Endothelial cell of umbilical vein (primary cell): ENCODE results near the gene C7orf33. TPM values are rescaled to one million over a fixed set of nuclear protein-coding genes. Genes with fewer than 3 reads are reported as not detected.

Experiments used
- BruUV-seq: library from RNA; stranded (reverse); fragments of 400-500 nt; replicated peaks from 2 replicates; lab custom pipeline; 2021; lab: Mats Ljungman, UMichigan
- CTCF ChIA-PET: fragments of 300-600, 350-600 bp; sonication (Branson Sonifier 250); formaldehyde crosslinking; loops from one replicate; lab custom pipeline; 2021; ENCODE audit warnings: antibody characterized with exemption, inconsistent platforms; lab: Charles Lee
- POLR2A ChIA-PET: fragments of 300-600, 350-600 bp; sonication (Branson Sonifier 250); formaldehyde crosslinking; loops from one replicate; lab custom pipeline; 2021; ENCODE audit warnings: antibody characterized with exemption, inconsistent platforms; lab: Charles Lee
- DNase-seq: peaks from one replicate; pipeline ENCODE4 v3.0.0-alpha.2; 2011; ENCODE audit warnings: low read depth, low spot score
- FAIRE-seq: peaks from 2 replicates; lab custom pipeline; 2011; peaks lifted over from hg19 to GRCh38; lab: Jason Lieb, UNC
- H2AFZ ChIP-seq: 2 replicates; pipeline ENCODE4 v1.6.0; 2012; ENCODE audit warnings: low read depth, low read length, control low read depth, inconsistent platforms
- H3K27ac ChIP-seq: 2 replicates; pipeline ENCODE4 v1.5.1; 2011; ENCODE audit warnings: low read depth, mild to moderate bottlenecking, control low read depth, low read length, moderate library complexity; ENCODE audit not compliant: insufficient read depth
- H3K27me3 ChIP-seq, 2 experiments: 2 replicates each; pipeline versions ENCODE4 v1.6.0 to v1.6.1; 2011; ENCODE audit warnings: low read length in 2 of 2, mixed read lengths in 1 of 2; ENCODE audit not compliant: control insufficient read depth in 2 of 2, insufficient read depth in 2 of 2
- H3K36me3 ChIP-seq, 2 experiments: 2 replicates in 1 of 2; 3 replicates in 1 of 2; pipeline ENCODE4 v1.5.1; 2011; ENCODE audit warnings: low read length in 2 of 2, mild to moderate bottlenecking in 1 of 2, moderate library complexity in 1 of 2; ENCODE audit not compliant: control insufficient read depth in 2 of 2, insufficient read depth in 2 of 2; ENCODE audit errors: extremely low read depth in 1 of 2
- H3K4me1 ChIP-seq: 3 replicates; pipeline ENCODE4 v1.5.1; 2011; ENCODE audit warnings: mild to moderate bottlenecking, low read length; ENCODE audit not compliant: control insufficient read depth, insufficient read depth; ENCODE audit errors: extremely low read depth
- H3K4me2 ChIP-seq: 2 replicates; pipeline ENCODE4 v1.6.1; 2011; ENCODE audit warnings: low read length, control low read depth, mixed read lengths; ENCODE audit not compliant: insufficient read depth
- H3K4me3 ChIP-seq, 3 experiments: fragments of 200-600 bp in 1 of 3; sonication (generic), shearing (Covaris generic) in 1 of 3; replicated peaks in 1 of 3; 2 replicates each; pipeline ENCODE4 v1.5.1; 2011 to 2016; ENCODE audit warnings: control low read depth in 3 of 3, low read length in 3 of 3, mild to moderate bottlenecking in 2 of 3, inconsistent platforms in 1 of 3, low read depth in 1 of 3, moderate library complexity in 1 of 3; ENCODE audit not compliant: insufficient read depth in 1 of 3
- H3K79me2 ChIP-seq: 2 replicates; pipeline ENCODE4 v1.6.0; 2012; ENCODE audit warnings: low read length, inconsistent platforms; ENCODE audit not compliant: control insufficient read depth, insufficient read depth
- H3K9ac ChIP-seq: replicated peaks from 2 replicates; pipeline ENCODE3; 2011; ENCODE audit warnings: low read length, control low read depth; ENCODE audit not compliant: insufficient read depth; ENCODE audit errors: extremely low read depth
- H3K9me1 ChIP-seq: replicated peaks from 3 replicates; pipeline ENCODE4 v1.6.0; 2011; ENCODE audit warnings: mild to moderate bottlenecking, low read length; ENCODE audit not compliant: control insufficient read depth, insufficient read depth; ENCODE audit errors: extremely low read depth
- H3K9me3 ChIP-seq: replicated peaks from 2 replicates; pipeline ENCODE4 v1.5.1; 2012; ENCODE audit warnings: low read length, inconsistent platforms; ENCODE audit not compliant: control insufficient read depth, insufficient read depth
- H4K20me1 ChIP-seq: replicated peaks from 2 replicates; pipeline ENCODE3; 2011; ENCODE audit warnings: mild to moderate bottlenecking, low read length; ENCODE audit not compliant: control insufficient read depth, insufficient read depth; ENCODE audit errors: extremely low read depth
- EZH2 ChIP-seq: IDR thresholded peaks from 2 replicates; pipeline ENCODE4 v1.6.1; 2012; ENCODE audit warnings: borderline replicate concordance, low read depth, mild to moderate bottlenecking, moderate library complexity, low read length, inconsistent platforms; ENCODE audit not compliant: severe bottlenecking
- FOS ChIP-seq: IDR thresholded peaks from 2 replicates; pipeline ENCODE4 v1.6.1; 2011; ENCODE audit warnings: mild to moderate bottlenecking, low read length, moderate library complexity, borderline replicate concordance; ENCODE audit not compliant: insufficient read depth
- GATA2 ChIP-seq: IDR thresholded peaks from 2 replicates; pipeline ENCODE4 v1.7.0; 2011; ENCODE audit warnings: low read depth, mild to moderate bottlenecking, moderate library complexity, mixed read lengths, low read length; ENCODE audit not compliant: insufficient read length, insufficient read depth
- JUN ChIP-seq: IDR thresholded peaks from 2 replicates; pipeline ENCODE4 v1.6.1; 2011; ENCODE audit warnings: borderline replicate concordance, low read depth; ENCODE audit not compliant: insufficient read length, insufficient read depth
- MAX ChIP-seq: IDR thresholded peaks from 2 replicates; pipeline ENCODE4 v1.6.1; 2011; ENCODE audit not compliant: insufficient read depth, insufficient read length
- MYC ChIP-seq: IDR thresholded peaks from one replicate; pipeline ENCODE4 v1.6.1; 2011; ENCODE audit warnings: mild to moderate bottlenecking, low read depth, low read length
- POLR2A ChIP-seq: IDR thresholded peaks from 2 replicates; pipeline ENCODE4 v1.6.1; 2012; ENCODE audit warnings: low read depth, mild to moderate bottlenecking, control low read depth, low read length
- POLR2AphosphoS5 ChIP-seq: IDR thresholded peaks from 2 replicates; pipeline ENCODE4 v1.6.1; 2012; ENCODE audit warnings: low read depth, mild to moderate bottlenecking, control low read depth, low read length, moderate library complexity; ENCODE audit not compliant: insufficient read depth
- dilution Hi-C: fragments of 300-500 bp; cut with MboI; formaldehyde crosslinking; loops from one replicate; pipeline ENCODE4 v1.15.0; 2019; ENCODE audit warnings: low sequenced_read_pairs; ENCODE audit not compliant: extremely low pct_ligation_motif_present
- intact Hi-C: fragments of 100-400 bp; cut with micrococcal nuclease; formaldehyde crosslinking; loops from one replicate; pipeline ENCODE4 v1.10.0; 2022
- polyA plus RNA-seq, 4 experiments: library from polyadenylated mRNA; depleted of rRNA in 3 of 4; stranded (reverse) in 3 of 4; unstranded in 1 of 4; fragments of >200 nt; gene quantifications; 2 replicates each; pipeline versions ENCODE4 v1.2.1 to v1.2.3, GENCODE V29; 2011 to 2012; ENCODE audit warnings: missing spikeins in 1 of 4
- total RNA-seq: library from RNA; stranded (reverse); gene quantifications from 2 replicates; pipeline ENCODE4 v1.2.3, GENCODE V29; 2021
- TF ChIP-seq, protein P1 (sequence below), 2 donors: IDR thresholded peaks; 1 replicate in 1 of 2; 2 replicates in 1 of 2; pipeline ENCODE4 v1.5.1; 2011; ENCODE audit warnings: low read length in 2 of 2, mild to moderate bottlenecking in 2 of 2, moderate library complexity in 2 of 2, control low read depth in 1 of 2, inconsistent platforms in 1 of 2, low read depth in 1 of 2; ENCODE audit not compliant: insufficient read depth in 1 of 2; ENCODE audit errors: extremely low read depth in 1 of 2

Gene C7orf33
- total and polyA plus RNA-seq, 2 donors (not counting 3 experiments of a cell fraction or from before 2014, with no cell fraction given), result not detected

DNA sequence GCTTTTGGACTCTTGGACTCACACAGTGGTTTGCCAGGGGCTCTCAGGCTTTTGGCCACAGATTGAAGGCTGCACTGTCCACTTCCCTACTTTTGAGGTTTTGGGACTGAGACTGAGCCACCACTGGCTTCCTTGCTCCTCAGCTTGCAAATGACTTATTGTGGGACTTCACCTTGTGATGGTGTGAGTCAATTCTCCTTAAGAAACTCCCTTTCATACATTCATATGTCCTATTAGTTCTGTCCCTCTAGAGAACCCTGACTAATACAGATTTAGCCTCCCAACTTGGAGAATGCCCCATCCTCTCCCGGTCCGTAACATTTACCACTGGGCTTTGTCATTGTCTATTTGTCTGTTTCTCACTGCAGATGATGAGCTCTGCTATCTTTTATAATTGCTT, 55.3 kb downstream of the C7orf33 start:
- no peak overlapping the region for H3K4me2 ChIP-seq
- H3K36me3 ChIP-seq, result no peaks in the 10 kb centered on the region
- H4K20me1 ChIP-seq, result no peaks in the 10 kb centered on the region
- H3K4me1 ChIP-seq, result no peaks in the 10 kb centered on the region
- TF ChIP-seq POLR2A (no peak), FOS (no peak), POLR2AphosphoS5 (no peak), MYC (no peak), EZH2 (no peak), MAX (no peak), JUN (no peak), GATA2 (no peak)
- TF ChIP-seq, protein P1, sequence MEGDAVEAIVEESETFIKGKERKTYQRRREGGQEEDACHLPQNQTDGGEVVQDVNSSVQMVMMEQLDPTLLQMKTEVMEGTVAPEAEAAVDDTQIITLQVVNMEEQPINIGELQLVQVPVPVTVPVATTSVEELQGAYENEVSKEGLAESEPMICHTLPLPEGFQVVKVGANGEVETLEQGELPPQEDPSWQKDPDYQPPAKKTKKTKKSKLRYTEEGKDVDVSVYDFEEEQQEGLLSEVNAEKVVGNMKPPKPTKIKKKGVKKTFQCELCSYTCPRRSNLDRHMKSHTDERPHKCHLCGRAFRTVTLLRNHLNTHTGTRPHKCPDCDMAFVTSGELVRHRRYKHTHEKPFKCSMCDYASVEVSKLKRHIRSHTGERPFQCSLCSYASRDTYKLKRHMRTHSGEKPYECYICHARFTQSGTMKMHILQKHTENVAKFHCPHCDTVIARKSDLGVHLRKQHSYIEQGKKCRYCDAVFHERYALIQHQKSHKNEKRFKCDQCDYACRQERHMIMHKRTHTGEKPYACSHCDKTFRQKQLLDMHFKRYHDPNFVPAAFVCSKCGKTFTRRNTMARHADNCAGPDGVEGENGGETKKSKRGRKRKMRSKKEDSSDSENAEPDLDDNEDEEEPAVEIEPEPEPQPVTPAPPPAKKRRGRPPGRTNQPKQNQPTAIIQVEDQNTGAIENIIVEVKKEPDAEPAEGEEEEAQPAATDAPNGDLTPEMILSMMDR (IDR thresholded peaks at IDR 0.05; ENCODE audit: extremely low read depth in 1 of 2, insufficient read depth in 1 of 2, low read depth in 1 of 2, low read length in 2 of 2), result no peak
- no peak overlapping the region for H3K9ac ChIP-seq
- ChIA-PET POLR2A (no interaction called here), CTCF (no interaction called here)
- no peak overlapping the region for H3K4me3 ChIP-seq
- DNase-seq, result no peak
- H3K27ac ChIP-seq, result no peak overlapping the region
- intact Hi-C loops, result no loop called here
- no peaks in the 10 kb centered on the region for H3K9me1 ChIP-seq
- FAIRE-seq, result no peak
- no peak overlapping the region for H2AFZ ChIP-seq
- H3K79me2 ChIP-seq, result no peaks in the 10 kb centered on the region
- dilution Hi-C loops, result no loop called here
- H3K27me3 ChIP-seq, result no peaks in the 10 kb centered on the region
- no TSS peak for BruUV-seq
- H3K9me3 ChIP-seq, result no peaks in the 10 kb centered on the region
